ENCODE results near the gene TIE1. TPM values are rescaled to one million over a fixed set of nuclear protein-coding genes. Genes with fewer than 3 reads are reported as not detected.

TIE1 gene
- total and polyA plus RNA-seq, 2 of the 13 experiments (the other 11 are each of a cell fraction or from before 2014, with no cell fraction given) = 0.58 to 0.84 TPM

- in situ Hi-C loops (cut with HindIII; ENCODE audit: extremely low pct_ligation_motif_present, low pct_unique_long_range_greater_than_20kb) (no loop called here), intact Hi-C loops (cut with micrococcal nuclease; ENCODE audit: unreplicated experiment) (loop anchor here (2.0 kb wide), 1 partner anchor 64 kb away; no protein-coding TSS in a partner anchor)
- no peaks in the 10 kb centered on the region for H3K9me3 ChIP-seq (ENCODE audit: low read length)
- peaks cover 81% of the 10 kb centered on the region for H3K4me1 ChIP-seq (ENCODE audit: insufficient read depth, low read length)
- ATAC-seq (peak; percentile 49), FAIRE-seq (peak; percentile 57), DNase-seq (ENCODE audit: low spot score) (no peak)
- BruUV-seq (replicated peaks) = no TSS peak
- no peak overlapping the region for H2AFZ ChIP-seq (ENCODE audit: low read length)
- H3K4me3 ChIP-seq (replicated peaks in 1 of 3; ENCODE audit: insufficient read depth in 1 of 3, low read depth in 2 of 3, low read length in 3 of 3) = peak overlapping the region in 2 of 3 experiments; percentile 2 to 55; a peak in 3 of 6 replicates
- POLR2A ChIA-PET = interaction anchor here (0.8 to 2.8 kb wide), 8 partner anchors 8 to 353 kb away, joined by 3 to 35 read pairs (median 6); partner anchors contain the start of genes C1orf210 and CDC20
- H3K36me3 ChIP-seq (replicated peaks in 1 of 2; ENCODE audit: control insufficient read depth in 1 of 2, insufficient read depth in 2 of 2, low read length in 2 of 2) = no peaks in the 10 kb centered on the region
- no peaks in the 10 kb centered on the region for H4K20me1 ChIP-seq (ENCODE audit: insufficient read depth, low read length)
- H3K4me2 ChIP-seq (ENCODE audit: low read depth, low read length) = peak overlapping the region; percentile 77
- no peaks in the 10 kb centered on the region for H3K79me2 ChIP-seq (ENCODE audit: insufficient read depth, low read length)
- peak overlapping the region; percentile 34; the same call in 1 of the 2 replicates for H3K9ac ChIP-seq (ENCODE audit: insufficient read depth, low read depth, low read length)
- CTCF ChIA-PET (ENCODE audit: low intra/inter-chr PET ratio, low total read pairs) = no interaction called here
- WGBS (ENCODE audit: low lambda C conversion rate) = 14% methylated on average over 7 of the region's 7 CpGs
- no peaks in the 10 kb centered on the region for H3K27me3 ChIP-seq (ENCODE audit: control insufficient read depth in 1 of 2, insufficient read depth in 2 of 2, low read length in 2 of 2)
- peak overlapping the region; percentile 53 for H3K27ac ChIP-seq (ENCODE audit: extremely low read length, insufficient read depth, low read length)
- no peak for TF ChIP-seq MNT (IDR thresholded peaks at IDR 0.05)
- TF ChIP-seq ZFP62 (CRISPR knock-in tag; IDR thresholded peaks at IDR 0.05) = no peak
- peak; percentile 0; the same call in 1 of the 2 replicates for TF ChIP-seq TFE3 (CRISPR knock-in tag; IDR thresholded peaks at IDR 0.05)
- TF ChIP-seq HDAC6 (IDR thresholded peaks at IDR 0.05; ENCODE audit: low read depth, low read length) = no peak
- TF ChIP-seq LCORL (IDR thresholded peaks at IDR 0.05) = no peak
- peak; percentile 20; the same call in 1 of the 2 replicates for TF ChIP-seq LCORL (CRISPR knock-in tag; IDR thresholded peaks at IDR 0.05)
- TF ChIP-seq ZNF121 (CRISPR knock-in tag; IDR thresholded peaks at IDR 0.05) = peak; percentile 79
- no peak for TF ChIP-seq SOX6 (IDR thresholded peaks at IDR 0.05)
- peak; percentile 26; the same call in 1 of the 2 replicates for TF ChIP-seq SOX6 (CRISPR knock-in tag; IDR thresholded peaks at IDR 0.05)
- no peak for TF ChIP-seq ZBTB49 (CRISPR knock-in tag; IDR thresholded peaks at IDR 0.05; ENCODE audit: borderline replicate concordance)
- TF ChIP-seq PATZ1 (CRISPR knock-in tag; IDR thresholded peaks at IDR 0.05) = 0 out of 2 replicates have a peak, but pooled peaks have one; percentile 22
- TF ChIP-seq ZMAT3 (CRISPR knock-in tag; conservative IDR thresholded peaks at IDR 0.05) = 0 out of 2 replicates have a peak, but pooled peaks have one; percentile 22
- TF ChIP-seq SALL1 (CRISPR knock-in tag; IDR thresholded peaks at IDR 0.05) = peak; percentile 62
- no peak for TF ChIP-seq KLF11 (CRISPR knock-in tag; IDR thresholded peaks at IDR 0.05)
- peak; percentile 39 for TF ChIP-seq ASH2L (IDR thresholded peaks at IDR 0.05; ENCODE audit: insufficient read length, low read depth, low read length)
Observed at GRCh38 chr1:43277116-43277876, 23.5 kb upstream of the TIE1 start.

Measured in HepG2 (cell line).